HG02623 (cell line): ENCODE measurements around the gene FHIT.

Source experiments
- ATAC-seq: cut with Tn5 transposase; IDR thresholded peaks from one replicate; pipeline ENCODE4 v1.9.1; 2021; ENCODE audit warnings: moderate library complexity; ENCODE audit not compliant: unreplicated experiment

FHIT gene

GRCh38 chr3:61172684-61173083 is 78.6 kb downstream of the FHIT start:
- no peak for ATAC-seq

GRCh38 chr3:61172203-61172602 is 79.0 kb downstream of the FHIT start:
- no peak for ATAC-seq

- ATAC-seq, result no peak
These were observed 81.5 kb downstream of the FHIT start for GRCh38 chr3:61169621-61170251.

GRCh38 chr3:61168286-61168685 is 83.0 kb downstream of the FHIT start:
- no peak for ATAC-seq

GRCh38 chr3:61162965-61163364 is 88.3 kb downstream of the FHIT start:
- ATAC-seq, result no peak

GRCh38 chr3:61158667-61159066 is 92.6 kb downstream of the FHIT start:
- ATAC-seq, result no peak

GRCh38 chr3:61158216-61158615 is 93.0 kb downstream of the FHIT start:
- no peak for ATAC-seq

GRCh38 chr3:61157414-61157813 is 93.8 kb downstream of the FHIT start:
- peak; percentile 81 for ATAC-seq

GRCh38 chr3:61155701-61156292 is 95.5 kb downstream of the FHIT start:
- no peak for ATAC-seq

- no peak for ATAC-seq
These were observed 96.6 kb downstream of the FHIT start for GRCh38 chr3:61154457-61155198.

GRCh38 chr3:61152071-61152470 is 99.2 kb downstream of the FHIT start:
- no peak for ATAC-seq

GRCh38 chr3:61149236-61149635 is 102.0 kb downstream of the FHIT start:
- ATAC-seq, result no peak

GRCh38 chr3:61146010-61146890 is 105.0 kb downstream of the FHIT start:
- ATAC-seq, result no peak

- ATAC-seq, result no peak
These were observed 109.6 kb downstream of the FHIT start for GRCh38 chr3:61141697-61142096.

GRCh38 chr3:61141227-61141626 is 110.0 kb downstream of the FHIT start:
- no peak for ATAC-seq

- no peak for ATAC-seq
These were observed 111.6 kb downstream of the FHIT start for GRCh38 chr3:61139686-61140085.

- ATAC-seq, result no peak
These were observed 112.9 kb downstream of the FHIT start for GRCh38 chr3:61138401-61138800.

GRCh38 chr3:61136191-61136590 is 115.1 kb downstream of the FHIT start:
- ATAC-seq, result no peak

GRCh38 chr3:61134532-61134931 is 116.7 kb downstream of the FHIT start:
- no peak for ATAC-seq

- ATAC-seq, result peak; percentile 60
These were observed 119.2 kb downstream of the FHIT start for GRCh38 chr3:61132062-61132461.

- no peak for ATAC-seq
These were observed 132.4 kb downstream of the FHIT start for GRCh38 chr3:61118830-61119229.
